NCI-H2196 treated with DMSO at 0.1 percent for 48 hours (cell line): ENCODE results near the gene TREML1.
"Not testable (repeated sequence)": the region's sequence is repeated elsewhere in the genome, so short reads cannot be mapped to it uniquely, and the experiment has no call there.

Experiments used
- DNase-seq: peaks from one replicate; lab custom pipeline; 2025; ENCODE audit not compliant: unreplicated experiment; lab: John Stamatoyannopoulos, UW

TREML1 gene

GRCh38 chr6:41153451-41153850, 696 bp downstream of the TREML1 start:
- no peak for DNase-seq

GRCh38 chr6:41150671-41151070, 3.5 kb downstream of the TREML1 start:
- no peak for DNase-seq

- DNase-seq, result no peak
These were observed 6.2 kb downstream of the TREML1 start for GRCh38 chr6:41147917-41148316.

GRCh38 chr6:41136911-41137310, 17.2 kb downstream of the TREML1 start:
- DNase-seq, result no peak

DNA sequence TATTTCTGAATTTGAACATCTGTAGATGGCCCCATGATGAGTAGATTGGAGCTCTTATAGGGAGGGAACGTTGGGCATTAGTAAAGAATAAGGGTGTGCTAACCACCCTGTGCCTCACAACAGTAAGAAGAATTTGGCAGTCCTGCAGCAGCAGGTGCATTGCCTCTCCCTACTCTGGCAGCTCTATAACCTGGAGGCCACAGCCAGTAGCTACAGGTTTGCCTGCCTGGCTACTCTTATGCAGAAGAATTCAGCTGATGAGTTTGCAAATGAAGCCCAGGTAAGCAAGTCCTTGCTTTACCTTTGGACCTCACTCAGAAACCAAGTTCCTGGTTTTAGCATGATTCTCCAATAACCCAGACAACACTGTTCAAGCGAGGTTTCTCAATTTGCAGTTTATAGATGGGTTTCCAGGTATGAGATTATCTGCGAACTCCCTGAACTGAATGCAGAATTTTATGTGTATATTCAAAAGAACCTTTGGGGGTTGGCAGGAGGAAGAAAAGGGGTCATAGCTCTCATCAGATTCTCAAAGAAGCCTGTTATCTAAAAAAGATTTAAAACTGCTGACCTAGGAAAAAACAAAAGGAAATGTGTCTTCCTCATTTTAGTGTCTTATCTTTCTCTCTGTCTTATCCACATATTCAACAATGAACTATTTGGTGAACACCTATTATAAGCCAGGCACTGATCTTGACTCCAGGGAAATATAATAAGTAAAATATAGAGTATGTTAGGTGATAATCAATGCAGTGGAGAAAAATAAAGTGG, 18.9 kb downstream of the TREML1 start:
- DNase-seq, result no peak

- no peak for DNase-seq
These were observed 21.9 kb downstream of the TREML1 start for GRCh38 chr6:41132254-41132653.

DNA sequence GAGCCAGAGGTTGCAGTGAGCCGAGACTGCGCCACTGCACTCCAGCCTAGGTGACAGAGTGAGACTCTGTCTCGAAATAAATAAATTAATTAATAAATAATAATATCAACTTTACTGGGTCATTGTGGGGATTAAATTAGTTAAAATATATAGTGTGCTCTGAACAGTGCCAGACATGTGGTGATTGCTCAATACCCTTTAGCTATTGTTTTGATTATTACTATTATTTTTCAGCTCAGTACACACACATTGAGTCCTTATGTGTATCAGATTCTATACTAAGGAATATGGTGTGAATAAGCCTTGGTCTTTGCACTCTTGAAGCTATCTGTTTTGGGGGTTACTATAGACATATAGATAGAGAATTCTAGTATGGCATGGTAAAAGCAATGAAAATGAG, 28.9 kb downstream of the TREML1 start:
- no peak for DNase-seq

DNA sequence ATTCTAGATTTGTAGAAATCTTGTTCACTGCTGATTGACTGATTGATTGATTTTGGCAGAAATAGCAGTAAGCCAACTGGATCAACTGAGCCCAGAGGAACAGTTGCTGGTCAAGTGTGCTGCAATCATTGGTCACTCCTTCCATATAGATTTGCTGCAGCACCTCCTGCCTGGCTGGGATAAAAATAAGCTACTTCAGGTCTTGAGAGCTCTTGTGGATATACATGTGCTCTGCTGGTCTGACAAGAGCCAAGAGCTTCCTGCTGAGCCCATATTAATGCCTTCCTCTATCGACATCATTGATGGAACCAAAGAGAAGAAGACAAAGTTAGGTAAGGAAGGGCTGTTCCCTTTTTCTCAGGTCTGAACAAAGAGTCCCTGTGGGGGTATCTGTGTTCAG, 31.2 kb downstream of the TREML1 start:
- no peak for DNase-seq

DNA sequence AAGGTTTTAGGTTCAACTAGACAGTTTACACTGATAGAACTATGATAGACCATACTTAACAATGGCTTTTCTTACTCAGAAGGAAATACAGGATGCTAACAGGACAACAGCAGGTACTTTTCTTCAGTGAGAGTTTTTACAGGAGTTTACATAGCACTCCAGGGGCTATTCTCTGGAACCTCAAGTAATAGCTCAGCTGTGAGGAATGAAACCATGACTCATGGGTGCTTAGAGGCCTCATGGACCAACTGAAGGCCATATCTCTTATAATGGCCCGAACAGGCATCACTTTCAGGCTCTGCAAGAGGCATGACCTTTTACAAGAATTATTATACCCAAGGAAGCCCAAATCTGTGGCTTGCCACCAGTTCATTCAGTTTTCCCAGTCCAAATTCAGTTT, 31.8 kb downstream of the TREML1 start:
- DNase-seq, result no peak

- DNase-seq, result no peak
These were observed 34.1 kb downstream of the TREML1 start for GRCh38 chr6:41120058-41120457.

DNA sequence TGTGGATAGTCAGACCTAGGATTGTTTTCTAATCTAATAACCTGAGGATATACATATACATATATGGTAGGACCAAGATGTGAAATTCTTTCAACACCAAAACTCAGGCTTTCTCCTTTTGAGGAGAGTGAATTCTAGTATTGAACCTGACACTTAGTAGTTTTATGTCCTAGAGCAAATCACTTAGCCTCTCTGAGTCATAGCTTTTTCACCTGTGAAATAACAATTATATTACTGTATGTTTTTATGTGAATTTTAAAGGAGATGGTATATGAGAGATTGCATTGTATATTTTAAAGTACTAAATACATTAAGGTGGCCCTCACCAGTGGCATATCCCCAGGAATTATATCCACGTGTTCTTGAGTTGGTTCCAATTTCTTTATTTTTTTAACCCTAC, 34.6 kb downstream of the TREML1 start:
- no peak for DNase-seq

DNA sequence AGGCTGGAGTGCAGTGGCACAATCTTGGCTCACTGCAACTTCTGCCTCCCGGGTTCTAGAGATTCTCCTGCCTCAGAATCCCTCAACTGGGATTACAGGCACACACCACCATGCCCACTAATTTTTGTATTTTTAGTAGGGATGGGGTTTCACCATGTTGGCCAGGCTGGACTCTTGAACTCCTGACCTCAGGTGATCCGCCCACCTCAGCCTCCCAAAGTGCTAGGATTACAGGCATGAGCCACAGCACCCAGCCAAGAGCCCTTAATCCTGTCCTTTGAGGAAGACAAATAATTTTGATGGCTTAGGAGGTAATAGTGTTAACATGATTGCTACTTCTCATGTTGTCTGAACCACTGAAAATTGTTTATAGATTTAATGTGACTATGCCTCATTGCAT, 39.1 kb downstream of the TREML1 start:
- not testable (repeated sequence) for DNase-seq

- no peak for DNase-seq
These were observed 43.1 kb downstream of the TREML1 start for GRCh38 chr6:41111017-41111416.

DNA sequence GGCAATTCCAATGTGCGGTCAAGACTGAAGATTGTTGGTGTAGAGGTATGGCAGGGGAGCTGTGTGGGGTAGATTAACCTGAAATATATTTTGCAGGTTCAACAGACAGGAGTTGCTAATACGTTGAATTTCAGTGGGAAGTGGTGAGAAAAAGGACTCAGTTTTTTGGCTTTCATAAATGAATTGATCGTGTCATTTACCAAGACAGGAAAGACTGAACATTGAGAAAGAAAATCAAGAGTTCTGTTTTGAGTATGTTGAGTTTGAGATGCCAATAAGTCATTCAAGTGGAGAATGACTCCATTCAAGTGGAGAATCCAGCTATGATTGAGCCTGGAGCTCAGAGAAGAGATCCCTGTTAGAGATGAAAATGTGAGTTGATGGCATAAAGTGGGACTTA, 50.3 kb downstream of the TREML1 start:
- no peak for DNase-seq

DNA sequence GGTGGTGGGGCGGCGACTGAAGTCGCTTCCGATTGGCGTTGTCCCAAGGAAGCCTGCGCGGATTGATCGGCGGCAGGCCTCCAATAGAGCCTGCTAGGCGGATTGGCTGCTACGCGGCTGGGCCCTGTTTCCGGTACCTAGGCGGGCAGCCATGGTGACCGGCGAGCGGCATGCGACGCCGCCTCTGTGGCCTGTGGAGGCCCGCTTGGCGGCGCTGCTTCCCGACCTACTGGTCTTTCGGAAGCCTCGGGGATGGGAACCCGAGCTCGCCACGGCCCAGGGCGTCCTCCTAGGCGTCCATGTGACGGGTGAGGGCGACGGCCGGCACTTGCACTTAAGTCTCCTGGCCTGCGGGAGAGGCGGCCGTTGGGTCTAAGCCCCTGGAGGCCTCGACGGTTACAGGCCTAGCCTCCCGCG, 53.3 kb downstream of the TREML1 start:
- DNase-seq, result no peak
